GM23338 (cell line): ENCODE measurements around the gene DPH7. TPM values are rescaled to one million over a fixed set of nuclear protein-coding genes. Genes with fewer than 3 reads are reported as not detected.
A peak's percentile ranks its signal among the peaks of the same experiment; 100 is the strongest.
"Not testable (repeated sequence)": the region's sequence is repeated elsewhere in the genome, so short reads cannot be mapped to it uniquely, and the experiment has no call there.

Source experiments
- ATAC-seq: fragments of 200-7000 bp; cut with Tn5 transposase; 3 replicates; pipeline ENCODE4 v1.9.1; 2020
- DNase-seq: peaks from one replicate; pipeline ENCODE4 v3.0.0-alpha.2; 2015; ENCODE audit warnings: low spot score
- H2AFZ ChIP-seq: fragments of 200-600 bp; sonication (generic); 2 replicates; pipeline ENCODE4 v1.8.0; 2016; ENCODE audit warnings: antibody characterized with exemption, mild to moderate bottlenecking, moderate library complexity
- H3F3A ChIP-seq: fragments of 200-600 bp; sonication (generic); replicated peaks from 2 replicates; pipeline ENCODE4 v1.8.0; 2017; ENCODE audit warnings: antibody characterized with exemption, mixed run types, low read depth
- H3K27ac ChIP-seq: fragments of 200-600 bp; sonication (generic); 2 replicates; pipeline ENCODE4 v1.6.1; 2016; ENCODE audit warnings: low read depth
- H3K27me3 ChIP-seq: fragments of 200-600 bp; sonication (generic); 2 replicates; pipeline ENCODE4 v1.8.0; 2016; ENCODE audit warnings: mild to moderate bottlenecking, mixed run types, moderate library complexity; ENCODE audit not compliant: insufficient read depth
- H3K36me3 ChIP-seq: fragments of 200-600 bp; sonication (generic); 2 replicates; pipeline ENCODE4 v1.8.0; 2016; ENCODE audit warnings: mild to moderate bottlenecking; ENCODE audit not compliant: insufficient read depth
- H3K4me1 ChIP-seq: fragments of 200-600 bp; sonication (generic); 2 replicates; pipeline ENCODE4 v1.8.0; 2016; ENCODE audit warnings: mild to moderate bottlenecking, moderate library complexity; ENCODE audit not compliant: insufficient read depth
- H3K4me2 ChIP-seq: fragments of 200-600 bp; sonication (generic); 2 replicates; pipeline ENCODE4 v1.7.1; 2017; ENCODE audit warnings: mixed run types
- H3K4me3 ChIP-seq: fragments of 200-600 bp; sonication (generic); 2 replicates; pipeline ENCODE4 v1.6.1; 2016; ENCODE audit warnings: mixed run types
- H3K79me2 ChIP-seq: fragments of 200-600 bp; sonication (generic); replicated peaks from 2 replicates; pipeline ENCODE4 v1.8.0; 2017; ENCODE audit warnings: mild to moderate bottlenecking; ENCODE audit not compliant: insufficient read depth
- H3K9me2 ChIP-seq: fragments of 200-600 bp; sonication (generic); 2 replicates; pipeline ENCODE4 v1.8.0; 2017; ENCODE audit not compliant: insufficient read depth
- H4K20me1 ChIP-seq: fragments of 200-600 bp; sonication (generic); replicated peaks from 2 replicates; pipeline ENCODE4 v1.8.0; 2017; ENCODE audit warnings: mild to moderate bottlenecking; ENCODE audit not compliant: insufficient read depth
- H3K27ac Mint-ChIP-seq: 2 replicates; pipeline ENCODE4 v1.8.0; 2020; ENCODE audit warnings: inconsistent platforms, mild to moderate bottlenecking, moderate library complexity, mixed read lengths
- H3K27me3 Mint-ChIP-seq: 3 replicates; pipeline ENCODE4 v1.8.0; 2022; ENCODE audit warnings: low read depth, mild to moderate bottlenecking, moderate library complexity, mixed read lengths, inconsistent platforms; ENCODE audit not compliant: insufficient read depth, poor library complexity
- H3K36me3 Mint-ChIP-seq: 3 replicates; pipeline ENCODE4 v1.8.0; 2021; ENCODE audit warnings: low read depth, mild to moderate bottlenecking, inconsistent platforms, moderate library complexity, mixed read lengths
- H3K4me1 Mint-ChIP-seq: 3 replicates; pipeline ENCODE4 v1.8.0; 2020; ENCODE audit warnings: mild to moderate bottlenecking, inconsistent platforms, mixed read lengths
- H3K4me3 Mint-ChIP-seq: 3 replicates; pipeline ENCODE4 v1.8.0; 2021; ENCODE audit warnings: moderate library complexity, mild to moderate bottlenecking, inconsistent platforms, mixed read lengths
- H3K9me3 Mint-ChIP-seq: 3 replicates; pipeline ENCODE4 v1.8.0; 2020; ENCODE audit warnings: moderate library complexity, mild to moderate bottlenecking, inconsistent platforms, mixed read lengths
- EZH2 ChIP-seq: fragments of 200-600 bp; sonication (generic); IDR thresholded peaks from one replicate; pipeline ENCODE4 v1.8.0; 2017; ENCODE audit warnings: antibody characterized with exemption, mild to moderate bottlenecking, low read depth; ENCODE audit not compliant: unreplicated experiment
- EZH2phosphoT487 ChIP-seq: fragments of 200-600 bp; sonication (generic); IDR thresholded peaks from one replicate; pipeline ENCODE4 v1.8.1; 2018; ENCODE audit warnings: antibody characterized with exemption; ENCODE audit not compliant: unreplicated experiment
- ZNF331 ChIP-seq: fragments of 250-450 bp; sonication (Bioruptor Pico); IDR thresholded peaks from 2 replicates; pipeline ENCODE4 v1.5.0; 2020; ENCODE audit warnings: low read depth, mild to moderate bottlenecking, moderate library complexity
- polyA plus RNA-seq: library from polyadenylated mRNA; unstranded; fragments of >200 nt; fragmentation: Nextera tagmentation; extraction: Ambion mirVana; gene quantifications from 2 replicates; pipeline ENCODE4 v1.2.1, GENCODE V29; 2016
- total RNA-seq: library from RNA; depleted of rRNA; stranded (reverse); fragments of >200 nt; shearing (Covaris generic); gene quantifications from 2 replicates; pipeline ENCODE4 v1.2.3, GENCODE V29; 2014
- TF ChIP-seq, protein P1 (sequence below), 2 experiments: fragments of 200-600 bp in 1 of 2; sonication (generic) in 1 of 2; conservative IDR thresholded peaks; 2 replicates each; pipeline versions ENCODE4 v1.5.1 to v1.6.1; 2016 to 2017; ENCODE audit warnings: antibody characterized with exemption in 2 of 2, low read depth in 2 of 2, mild to moderate bottlenecking in 2 of 2, moderate library complexity in 1 of 2
- TF ChIP-seq, protein P2 (sequence below): fragments of 250-450 bp; sonication (Bioruptor Pico); IDR thresholded peaks from 2 replicates; pipeline ENCODE4 v1.5.0; 2020; ENCODE audit warnings: mild to moderate bottlenecking, moderate library complexity

Gene DPH7
- total and polyA plus RNA-seq, 2 experiments from 2014 or later, result 44.5 to 68.8 TPM

DNA sequence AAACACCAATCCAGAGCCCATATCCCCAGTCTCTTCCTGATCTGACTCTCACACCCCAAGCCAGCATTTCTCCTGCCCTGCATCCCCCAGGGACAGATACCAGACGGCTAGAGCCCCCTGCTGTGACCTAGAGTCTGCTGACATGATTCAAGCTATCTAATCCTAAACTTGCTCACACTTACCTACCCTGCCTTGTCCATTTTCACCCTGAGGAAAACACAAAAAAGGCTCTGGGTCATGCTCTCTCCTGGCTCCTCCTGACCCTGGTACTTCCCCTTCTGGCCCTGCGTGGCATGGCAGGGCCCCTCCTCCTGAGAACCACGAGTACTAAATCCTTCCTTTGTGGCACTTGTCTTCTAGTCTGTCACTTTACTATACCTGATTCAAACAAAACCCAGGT is 23.9 kb upstream of the DPH7 start:
- Histone ChIP-seq H3K4me1 (peaks cover 6% of the 10 kb centered on the region; the same call in 1 of the 2 replicates), H2AFZ (no peak overlapping the region), H3K4me3 (no peak overlapping the region), H3K27me3 (peaks cover 6% of the 10 kb centered on the region), H3K9me2 (no peaks in the 10 kb centered on the region), H4K20me1 (peaks cover 10% of the 10 kb centered on the region; the same call in 1 of the 2 replicates), H3K4me2 (no peak overlapping the region), H3F3A (0 out of 2 replicates have a peak, but pooled peaks cover 11% of the 10 kb centered on the region), H3K36me3 (no peaks in the 10 kb centered on the region), H3K27ac (no peak overlapping the region), H3K79me2 (no peaks in the 10 kb centered on the region)
- no peak for TF ChIP-seq EZH2
- TF ChIP-seq, protein P1, sequence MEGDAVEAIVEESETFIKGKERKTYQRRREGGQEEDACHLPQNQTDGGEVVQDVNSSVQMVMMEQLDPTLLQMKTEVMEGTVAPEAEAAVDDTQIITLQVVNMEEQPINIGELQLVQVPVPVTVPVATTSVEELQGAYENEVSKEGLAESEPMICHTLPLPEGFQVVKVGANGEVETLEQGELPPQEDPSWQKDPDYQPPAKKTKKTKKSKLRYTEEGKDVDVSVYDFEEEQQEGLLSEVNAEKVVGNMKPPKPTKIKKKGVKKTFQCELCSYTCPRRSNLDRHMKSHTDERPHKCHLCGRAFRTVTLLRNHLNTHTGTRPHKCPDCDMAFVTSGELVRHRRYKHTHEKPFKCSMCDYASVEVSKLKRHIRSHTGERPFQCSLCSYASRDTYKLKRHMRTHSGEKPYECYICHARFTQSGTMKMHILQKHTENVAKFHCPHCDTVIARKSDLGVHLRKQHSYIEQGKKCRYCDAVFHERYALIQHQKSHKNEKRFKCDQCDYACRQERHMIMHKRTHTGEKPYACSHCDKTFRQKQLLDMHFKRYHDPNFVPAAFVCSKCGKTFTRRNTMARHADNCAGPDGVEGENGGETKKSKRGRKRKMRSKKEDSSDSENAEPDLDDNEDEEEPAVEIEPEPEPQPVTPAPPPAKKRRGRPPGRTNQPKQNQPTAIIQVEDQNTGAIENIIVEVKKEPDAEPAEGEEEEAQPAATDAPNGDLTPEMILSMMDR (conservative IDR thresholded peaks at IDR 0.05; ENCODE audit: low read depth in 2 of 2), result 0 out of 4 replicates have a peak, but pooled peaks of 1 of the 2 experiments have one; percentile 16
- peaks cover 22% of the 10 kb centered on the region for H3K27me3 Mint-ChIP-seq
- H3K4me1 Mint-ChIP-seq, result peaks cover 17% of the 10 kb centered on the region
- no peaks in the 10 kb centered on the region; the same call in 2 of the 3 replicates for H3K9me3 Mint-ChIP-seq
- no peaks in the 10 kb centered on the region; the same call in 2 of the 3 replicates for H3K36me3 Mint-ChIP-seq
- ATAC-seq, result no peak
- no peak overlapping the region; the same call in 2 of the 3 replicates for H3K4me3 Mint-ChIP-seq
- DNase-seq, result no peak
- H3K27ac Mint-ChIP-seq, result no peak overlapping the region

DNA sequence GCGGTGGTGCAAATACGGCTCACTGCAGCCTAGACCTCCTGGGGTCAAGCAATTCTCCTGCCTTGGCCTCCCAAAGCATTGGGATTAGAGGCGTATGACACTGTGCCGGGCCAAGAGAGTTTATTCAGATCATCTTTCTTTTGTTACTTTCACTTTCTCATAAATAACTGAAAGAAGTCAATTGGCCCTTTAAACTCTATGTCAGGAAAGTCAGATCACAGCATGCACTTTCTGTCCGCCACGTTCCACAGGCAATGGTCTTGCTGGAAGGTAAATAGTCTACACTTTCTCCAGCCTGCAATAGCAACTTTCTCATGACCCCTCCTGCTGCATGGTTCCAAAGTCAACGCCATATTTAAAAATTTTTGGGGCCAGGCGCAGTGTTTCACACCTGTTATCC is 20.2 kb upstream of the DPH7 start:
- Mint-ChIP-seq H3K27ac (no peak overlapping the region), H3K27me3 (peaks cover 21% of the 10 kb centered on the region), H3K36me3 (no peaks in the 10 kb centered on the region; the same call in 2 of the 3 replicates), H3K4me1 (peaks cover 6% of the 10 kb centered on the region), H3K9me3 (no peaks in the 10 kb centered on the region; the same call in 2 of the 3 replicates), H3K4me3 (no peak overlapping the region)
- no peak for ATAC-seq
- TF ChIP-seq, protein P1 (conservative IDR thresholded peaks at IDR 0.05; ENCODE audit: low read depth in 2 of 2), result no peak
- TF ChIP-seq, protein P2, sequence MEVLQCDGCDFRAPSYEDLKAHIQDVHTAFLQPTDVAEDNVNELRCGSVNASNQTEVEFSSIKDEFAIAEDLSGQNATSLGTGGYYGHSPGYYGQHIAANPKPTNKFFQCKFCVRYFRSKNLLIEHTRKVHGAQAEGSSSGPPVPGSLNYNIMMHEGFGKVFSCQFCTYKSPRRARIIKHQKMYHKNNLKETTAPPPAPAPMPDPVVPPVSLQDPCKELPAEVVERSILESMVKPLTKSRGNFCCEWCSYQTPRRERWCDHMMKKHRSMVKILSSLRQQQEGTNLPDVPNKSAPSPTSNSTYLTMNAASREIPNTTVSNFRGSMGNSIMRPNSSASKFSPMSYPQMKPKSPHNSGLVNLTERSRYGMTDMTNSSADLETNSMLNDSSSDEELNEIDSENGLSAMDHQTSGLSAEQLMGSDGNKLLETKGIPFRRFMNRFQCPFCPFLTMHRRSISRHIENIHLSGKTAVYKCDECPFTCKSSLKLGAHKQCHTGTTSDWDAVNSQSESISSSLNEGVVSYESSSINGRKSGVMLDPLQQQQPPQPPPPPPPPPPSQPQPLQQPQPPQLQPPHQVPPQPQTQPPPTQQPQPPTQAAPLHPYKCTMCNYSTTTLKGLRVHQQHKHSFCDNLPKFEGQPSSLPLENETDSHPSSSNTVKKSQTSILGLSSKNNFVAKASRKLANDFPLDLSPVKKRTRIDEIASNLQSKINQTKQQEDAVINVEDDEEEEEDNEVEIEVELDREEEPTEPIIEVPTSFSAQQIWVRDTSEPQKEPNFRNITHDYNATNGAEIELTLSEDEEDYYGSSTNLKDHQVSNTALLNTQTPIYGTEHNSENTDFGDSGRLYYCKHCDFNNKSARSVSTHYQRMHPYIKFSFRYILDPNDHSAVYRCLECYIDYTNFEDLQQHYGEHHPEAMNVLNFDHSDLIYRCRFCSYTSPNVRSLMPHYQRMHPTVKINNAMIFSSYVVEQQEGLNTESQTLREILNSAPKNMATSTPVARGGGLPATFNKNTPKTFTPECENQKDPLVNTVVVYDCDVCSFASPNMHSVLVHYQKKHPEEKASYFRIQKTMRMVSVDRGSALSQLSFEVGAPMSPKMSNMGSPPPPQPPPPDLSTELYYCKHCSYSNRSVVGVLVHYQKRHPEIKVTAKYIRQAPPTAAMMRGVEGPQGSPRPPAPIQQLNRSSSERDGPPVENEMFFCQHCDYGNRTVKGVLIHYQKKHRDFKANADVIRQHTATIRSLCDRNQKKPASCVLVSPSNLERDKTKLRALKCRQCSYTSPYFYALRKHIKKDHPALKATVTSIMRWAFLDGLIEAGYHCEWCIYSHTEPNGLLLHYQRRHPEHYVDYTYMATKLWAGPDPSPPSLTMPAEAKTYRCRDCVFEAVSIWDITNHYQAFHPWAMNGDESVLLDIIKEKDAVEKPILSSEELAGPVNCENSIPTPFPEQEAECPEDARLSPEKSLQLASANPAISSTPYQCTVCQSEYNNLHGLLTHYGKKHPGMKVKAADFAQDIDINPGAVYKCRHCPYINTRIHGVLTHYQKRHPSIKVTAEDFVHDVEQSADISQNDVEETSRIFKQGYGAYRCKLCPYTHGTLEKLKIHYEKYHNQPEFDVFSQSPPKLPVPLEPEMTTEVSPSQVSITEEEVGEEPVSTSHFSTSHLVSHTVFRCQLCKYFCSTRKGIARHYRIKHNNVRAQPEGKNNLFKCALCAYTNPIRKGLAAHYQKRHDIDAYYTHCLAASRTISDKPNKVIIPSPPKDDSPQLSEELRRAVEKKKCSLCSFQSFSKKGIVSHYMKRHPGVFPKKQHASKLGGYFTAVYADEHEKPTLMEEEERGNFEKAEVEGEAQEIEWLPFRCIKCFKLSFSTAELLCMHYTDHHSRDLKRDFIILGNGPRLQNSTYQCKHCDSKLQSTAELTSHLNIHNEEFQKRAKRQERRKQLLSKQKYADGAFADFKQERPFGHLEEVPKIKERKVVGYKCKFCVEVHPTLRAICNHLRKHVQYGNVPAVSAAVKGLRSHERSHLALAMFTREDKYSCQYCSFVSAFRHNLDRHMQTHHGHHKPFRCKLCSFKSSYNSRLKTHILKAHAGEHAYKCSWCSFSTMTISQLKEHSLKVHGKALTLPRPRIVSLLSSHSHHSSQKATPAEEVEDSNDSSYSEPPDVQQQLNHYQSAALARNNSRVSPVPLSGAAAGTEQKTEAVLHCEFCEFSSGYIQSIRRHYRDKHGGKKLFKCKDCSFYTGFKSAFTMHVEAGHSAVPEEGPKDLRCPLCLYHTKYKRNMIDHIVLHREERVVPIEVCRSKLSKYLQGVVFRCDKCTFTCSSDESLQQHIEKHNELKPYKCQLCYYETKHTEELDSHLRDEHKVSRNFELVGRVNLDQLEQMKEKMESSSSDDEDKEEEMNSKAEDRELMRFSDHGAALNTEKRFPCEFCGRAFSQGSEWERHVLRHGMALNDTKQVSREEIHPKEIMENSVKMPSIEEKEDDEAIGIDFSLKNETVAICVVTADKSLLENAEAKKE (CRISPR knock-in tag), result no peak
- TF ChIP-seq ZNF331, result no peak
- no peak for TF ChIP-seq EZH2phosphoT487
- H3F3A ChIP-seq, result 0 out of 2 replicates have a peak, but pooled peaks cover 2% of the 10 kb centered on the region
- no peak overlapping the region for H3K4me2 ChIP-seq
- H3K27me3 ChIP-seq, result peaks cover 1% of the 10 kb centered on the region
- no peaks in the 10 kb centered on the region for H3K36me3 ChIP-seq
- H2AFZ ChIP-seq, result no peak overlapping the region
- H3K79me2 ChIP-seq, result no peaks in the 10 kb centered on the region
- H3K4me1 ChIP-seq, result no peaks in the 10 kb centered on the region
- no peak overlapping the region for H3K4me3 ChIP-seq
- no peak for DNase-seq
- H3K27ac ChIP-seq, result no peak overlapping the region
- H3K9me2 ChIP-seq, result no peaks in the 10 kb centered on the region
- H4K20me1 ChIP-seq, result peaks cover 5% of the 10 kb centered on the region; the same call in 1 of the 2 replicates

DNA sequence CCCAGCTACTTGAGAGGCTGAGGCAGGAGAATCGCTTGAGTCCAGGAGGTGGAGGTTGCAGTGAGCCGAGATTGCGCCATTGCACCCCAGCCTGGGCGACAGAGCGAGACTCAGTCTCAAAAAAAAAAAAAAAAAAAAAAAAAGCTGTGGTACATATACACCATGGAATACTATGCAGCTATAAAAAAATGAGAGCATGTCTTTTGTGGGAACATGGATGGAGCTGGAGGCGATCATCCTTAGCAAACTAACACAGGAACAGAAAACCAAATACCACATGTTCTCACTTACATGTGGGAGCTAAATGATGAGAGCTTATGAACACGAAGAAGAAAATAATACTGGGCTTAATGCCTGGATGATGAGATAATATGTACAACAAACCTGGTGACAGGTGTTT is 17.9 kb upstream of the DPH7 start:
- not testable (repeated sequence) for H3K27ac ChIP-seq, DNase-seq

More for the DNA sequence above, 17.9 kb upstream of the DPH7 start:
- not testable (repeated sequence) for H3K9me3 Mint-ChIP-seq, ATAC-seq, H3K9me2 ChIP-seq, H3K27me3 ChIP-seq, H3K36me3 ChIP-seq, H2AFZ ChIP-seq, H3K4me3 Mint-ChIP-seq, H3K4me2 ChIP-seq, H3K79me2 ChIP-seq, H3K4me1 ChIP-seq, H3K27ac Mint-ChIP-seq, H4K20me1 ChIP-seq, H3K36me3 Mint-ChIP-seq, H3F3A ChIP-seq, H3K4me3 ChIP-seq, H3K4me1 Mint-ChIP-seq
- peaks cover 12% of the 10 kb centered on the region for H3K27me3 Mint-ChIP-seq
